CD4-positive, alpha-beta T cell (primary cell): Measurements from ENCODE around the gene TAF1A. TPM values are rescaled to one million over a fixed set of nuclear protein-coding genes. Genes with fewer than 3 reads are reported as not detected.

ENCODE experiments used
- ATAC-seq: fragments of 200-7000 bp; cut with Tn5 transposase; one replicate; pipeline ENCODE4 v1.10.0; 2022; ENCODE audit warnings: mild to moderate bottlenecking; ENCODE audit not compliant: poor library complexity
- CTCF ChIA-PET: fragments of 350-600 bp; sonication (Branson Sonifier 250); formaldehyde crosslinking; loops from one replicate; lab custom pipeline; 2021; ENCODE audit warnings: antibody characterized with exemption, inconsistent platforms; lab: Charles Lee
- POLR2A ChIA-PET: fragments of 350-600 bp; sonication (Branson Sonifier 250); formaldehyde crosslinking; loops from one replicate; lab custom pipeline; 2021; ENCODE audit warnings: antibody characterized with exemption, inconsistent platforms; lab: Charles Lee
- DNase-seq, 14 experiments: peaks; one replicate each; pipeline ENCODE4 v3.0.0-alpha.2; 2013 to 2020; ENCODE audit warnings: mixed read lengths in 2 of 14
- H3K27ac ChIP-seq, 2 donors: one replicate each; pipeline versions ENCODE4 v1.5.1 to v1.7.0; 2013; ENCODE audit warnings: low read length in 2 of 2, low read depth in 1 of 2, mild to moderate bottlenecking in 1 of 2
- H3K27me3 ChIP-seq, 2 experiments: 1 replicate in 1 of 2; 2 replicates in 1 of 2; pipeline versions ENCODE4 v1.6.1 to v1.7.0; 2013; ENCODE audit warnings: low read length in 2 of 2, control low read depth in 1 of 2, mild to moderate bottlenecking in 1 of 2, moderate library complexity in 1 of 2; ENCODE audit not compliant: insufficient read depth in 2 of 2, control insufficient read depth in 1 of 2
- H3K36me3 ChIP-seq: one replicate; pipeline ENCODE4 v1.6.1; 2013; ENCODE audit warnings: low read length, control low read depth; ENCODE audit not compliant: insufficient read depth
- H3K4me1 ChIP-seq: one replicate; pipeline ENCODE4 v1.6.1; 2013; ENCODE audit warnings: low read length, control low read depth; ENCODE audit not compliant: insufficient read depth
- H3K4me3 ChIP-seq: one replicate; pipeline ENCODE4 v1.5.1; 2013; ENCODE audit warnings: mild to moderate bottlenecking, low read length, moderate library complexity
- H3K9me3 ChIP-seq, 2 experiments: 1 replicate in 1 of 2; 2 replicates in 1 of 2; pipeline versions ENCODE4 v1.6.1 to v1.7.0; 2013; ENCODE audit warnings: low read length in 2 of 2, mild to moderate bottlenecking in 2 of 2, control low read depth in 1 of 2, moderate library complexity in 1 of 2; ENCODE audit not compliant: control insufficient read depth in 1 of 2, insufficient read depth in 1 of 2
- H3K27ac Mint-ChIP-seq: one replicate; pipeline ENCODE4 v1.8.0; 2020; ENCODE audit warnings: mixed read lengths
- H3K27me3 Mint-ChIP-seq: one replicate; pipeline ENCODE4 v1.8.0; 2021; ENCODE audit warnings: mixed read lengths
- H3K36me3 Mint-ChIP-seq: one replicate; pipeline ENCODE4 v1.8.0; 2021; ENCODE audit warnings: low read depth, mixed read lengths
- H3K4me1 Mint-ChIP-seq: one replicate; pipeline ENCODE4 v1.8.0; 2021; ENCODE audit warnings: low read depth, mixed read lengths
- H3K4me3 Mint-ChIP-seq: one replicate; pipeline ENCODE4 v1.8.0; 2020; ENCODE audit warnings: mild to moderate bottlenecking, mixed read lengths
- H3K9me3 Mint-ChIP-seq: one replicate; pipeline ENCODE4 v1.8.0; 2020; ENCODE audit warnings: mixed read lengths
- intact Hi-C, 2 experiments: fragments of 100-400 bp; cut with DNase I in 1 of 2; cut with micrococcal nuclease in 1 of 2; formaldehyde crosslinking; loops; one replicate each; pipeline versions ENCODE4 v1.15.1 to v1.9.0; 2023 to 2025; cut with DNase I, micrococcal nuclease
- total RNA-seq, 174 experiments: library from RNA in 2 of 174; stranded (reverse) in 2 of 174; gene quantifications; one replicate each; pipeline ENCODE4 v1.2.3 and lab custom pipeline; 2021 to 2026
- TF ChIP-seq, protein P1 (sequence below): fragments of 200-600 bp; IDR thresholded peaks from one replicate; pipeline ENCODE4 v1.8.0; 2022; ENCODE audit warnings: antibody characterized with exemption, mild to moderate bottlenecking

TAF1A gene
- total RNA-seq, 2 experiments from 2014 or later: 3.3 to 4.1 TPM

DNA sequence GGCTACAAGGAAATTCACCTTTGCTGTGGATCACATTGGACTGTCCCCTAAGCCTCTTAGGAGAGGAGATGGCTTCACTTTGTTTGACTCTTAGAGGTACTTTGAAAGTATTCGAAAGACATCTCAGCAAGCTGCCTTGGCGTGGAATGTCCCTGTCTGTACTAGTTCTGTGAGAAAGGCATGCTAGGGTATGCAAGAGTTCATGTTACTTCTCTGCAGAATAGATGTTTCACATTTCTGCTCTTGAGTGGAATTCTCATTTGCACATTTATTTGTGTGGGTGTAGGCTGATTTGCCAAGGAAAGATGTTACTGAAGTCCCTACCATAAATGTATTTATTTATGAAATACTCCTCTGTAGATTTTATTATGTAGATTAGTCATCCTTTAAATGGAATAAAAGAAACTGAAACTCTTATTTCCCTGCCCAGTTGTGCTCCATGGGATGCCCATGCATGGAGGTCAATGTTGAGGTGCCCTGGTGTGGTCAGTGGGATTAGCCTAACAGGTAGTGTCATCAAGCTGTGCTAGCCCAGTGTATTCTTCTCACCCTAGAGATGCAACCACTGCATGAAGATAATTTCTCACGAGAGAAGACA lies 42.0 kb upstream of the TAF1A start:
- H3K36me3 ChIP-seq: peaks cover 85% of the 10 kb centered on the region
- no peaks in the 10 kb centered on the region for H3K27me3 Mint-ChIP-seq
- no peaks in the 10 kb centered on the region for H3K9me3 ChIP-seq
- no peaks in the 10 kb centered on the region for H3K27me3 ChIP-seq
- H3K4me1 ChIP-seq: no peaks in the 10 kb centered on the region
- no peak overlapping the region for H3K4me3 ChIP-seq
- ATAC-seq: no peak
- no peak overlapping the region for H3K4me3 Mint-ChIP-seq
- POLR2A ChIA-PET: no interaction called here
- peaks cover 11% of the 10 kb centered on the region for H3K4me1 Mint-ChIP-seq
- H3K27ac Mint-ChIP-seq: no peak overlapping the region
- H3K36me3 Mint-ChIP-seq: peaks cover 88% of the 10 kb centered on the region
- intact Hi-C loops: no loop called here
- DNase-seq: no peak
- no peak overlapping the region for H3K27ac ChIP-seq
- CTCF ChIA-PET: no interaction called here
- H3K9me3 Mint-ChIP-seq: no peaks in the 10 kb centered on the region
- TF ChIP-seq, protein P1, sequence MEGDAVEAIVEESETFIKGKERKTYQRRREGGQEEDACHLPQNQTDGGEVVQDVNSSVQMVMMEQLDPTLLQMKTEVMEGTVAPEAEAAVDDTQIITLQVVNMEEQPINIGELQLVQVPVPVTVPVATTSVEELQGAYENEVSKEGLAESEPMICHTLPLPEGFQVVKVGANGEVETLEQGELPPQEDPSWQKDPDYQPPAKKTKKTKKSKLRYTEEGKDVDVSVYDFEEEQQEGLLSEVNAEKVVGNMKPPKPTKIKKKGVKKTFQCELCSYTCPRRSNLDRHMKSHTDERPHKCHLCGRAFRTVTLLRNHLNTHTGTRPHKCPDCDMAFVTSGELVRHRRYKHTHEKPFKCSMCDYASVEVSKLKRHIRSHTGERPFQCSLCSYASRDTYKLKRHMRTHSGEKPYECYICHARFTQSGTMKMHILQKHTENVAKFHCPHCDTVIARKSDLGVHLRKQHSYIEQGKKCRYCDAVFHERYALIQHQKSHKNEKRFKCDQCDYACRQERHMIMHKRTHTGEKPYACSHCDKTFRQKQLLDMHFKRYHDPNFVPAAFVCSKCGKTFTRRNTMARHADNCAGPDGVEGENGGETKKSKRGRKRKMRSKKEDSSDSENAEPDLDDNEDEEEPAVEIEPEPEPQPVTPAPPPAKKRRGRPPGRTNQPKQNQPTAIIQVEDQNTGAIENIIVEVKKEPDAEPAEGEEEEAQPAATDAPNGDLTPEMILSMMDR: no peak

DNA sequence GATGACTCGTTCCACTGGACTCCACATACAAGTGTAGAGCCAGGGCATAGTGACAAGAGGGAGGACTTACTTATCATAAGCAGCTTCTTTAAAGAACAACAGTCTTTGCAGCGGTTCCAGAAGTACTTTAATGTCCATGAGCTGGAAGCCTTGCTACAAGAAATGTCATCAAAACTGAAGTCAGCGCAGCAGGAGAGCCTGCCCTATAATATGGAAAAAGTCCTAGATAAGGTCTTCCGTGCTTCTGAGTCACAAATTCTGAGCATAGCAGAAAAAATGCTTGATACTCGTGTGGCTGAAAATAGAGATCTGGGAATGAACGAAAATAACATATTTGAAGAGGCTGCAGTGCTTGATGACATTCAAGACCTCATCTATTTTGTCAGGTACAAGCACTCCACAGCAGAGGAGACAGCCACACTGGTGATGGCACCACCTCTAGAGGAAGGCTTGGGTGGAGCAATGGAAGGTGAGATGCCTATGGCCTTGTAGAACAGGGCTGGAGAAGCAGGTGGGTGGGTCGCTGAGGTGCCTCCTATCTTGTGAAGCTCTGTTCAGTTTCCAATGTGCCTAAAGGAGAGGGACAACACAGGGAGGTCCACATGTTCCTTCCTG lies 40.3 kb upstream of the TAF1A start:
- Mint-ChIP-seq H3K9me3 (no peaks in the 10 kb centered on the region), H3K4me3 (no peak overlapping the region), H3K27me3 (no peaks in the 10 kb centered on the region), H3K36me3 (peaks cover 94% of the 10 kb centered on the region), H3K4me1 (peaks cover 11% of the 10 kb centered on the region), H3K27ac (no peak overlapping the region)
- Histone ChIP-seq H3K36me3 (peaks cover 87% of the 10 kb centered on the region), H3K4me1 (no peaks in the 10 kb centered on the region), H3K27me3 (no peaks in the 10 kb centered on the region), H3K4me3 (no peak overlapping the region), H3K27ac (no peak overlapping the region), H3K9me3 (no peaks in the 10 kb centered on the region)
- ATAC-seq (no peak), DNase-seq (no peak)
- ChIA-PET POLR2A (no interaction called here), CTCF (no interaction called here)
- TF ChIP-seq, protein P1: no peak
- intact Hi-C loops: loop anchor here in 1 of 2 experiments (10.0 kb wide), 1 partner anchor 515 kb away; the partner anchor contains the start of gene TLR5

DNA sequence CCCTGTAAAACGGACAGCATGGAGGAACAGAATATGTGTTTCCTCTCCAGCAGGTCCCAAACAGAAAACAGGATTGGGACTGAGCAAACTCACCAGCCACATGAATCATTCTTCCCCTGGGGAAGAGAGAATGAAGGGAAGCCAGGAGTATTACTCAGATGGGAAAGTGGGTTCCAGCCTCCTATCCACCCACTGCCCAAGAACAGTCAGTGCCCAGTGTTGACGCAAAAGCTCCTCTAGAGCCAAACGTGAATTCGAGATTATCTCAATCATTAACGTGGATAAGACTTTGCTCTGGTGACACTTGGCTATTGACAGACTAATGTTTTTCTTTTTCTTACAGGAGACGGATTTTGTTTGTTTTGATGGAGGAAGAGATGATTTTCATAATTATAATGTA lies 37.5 kb upstream of the TAF1A start:
- no peaks in the 10 kb centered on the region for H3K27me3 ChIP-seq
- CTCF ChIA-PET: interaction anchor here (0.6 kb wide), 1 partner anchor 73 kb away, joined by 3 read pairs; no protein-coding TSS in a partner anchor

More for the DNA sequence above, 37.5 kb upstream of the TAF1A start:
- Histone ChIP-seq H3K4me3 (no peak overlapping the region), H3K4me1 (no peaks in the 10 kb centered on the region), H3K27ac (no peak overlapping the region), H3K9me3 (no peaks in the 10 kb centered on the region), H3K36me3 (peaks cover 89% of the 10 kb centered on the region)
- Mint-ChIP-seq H3K27ac (no peak overlapping the region), H3K4me3 (no peak overlapping the region), H3K36me3 (peaks cover 100% of the 10 kb centered on the region), H3K4me1 (peaks cover 8% of the 10 kb centered on the region), H3K27me3 (no peaks in the 10 kb centered on the region), H3K9me3 (no peaks in the 10 kb centered on the region)
- intact Hi-C loops: loop anchor here in 1 of 2 experiments (10.0 kb wide), 1 partner anchor 518 kb away; the partner anchor contains the start of gene TLR5
- ATAC-seq (no peak), DNase-seq (no peak)
- POLR2A ChIA-PET: interaction anchor here (1.8 kb wide), 1 partner anchor 16 kb away, joined by 6 read pairs; no protein-coding TSS in a partner anchor
- TF ChIP-seq, protein P1: no peak
